GM12878 (cell line): ENCODE results near the gene ZDHHC19. TPM values are rescaled to one million over a fixed set of nuclear protein-coding genes. Genes with fewer than 3 reads are reported as not detected.

Experiments
- BACH1 ChIP-seq: fragments of 450-650 bp; IDR thresholded peaks from 2 replicates; pipeline ENCODE4 v1.6.1; 2017; ENCODE audit warnings: mild to moderate bottlenecking, borderline replicate concordance
- CREB1 ChIP-seq: IDR thresholded peaks from 2 replicates; pipeline ENCODE4 v1.6.1; 2012; ENCODE audit warnings: low read depth, mild to moderate bottlenecking, inconsistent platforms
- DPF2 ChIP-seq: fragments of 450-650 bp; IDR thresholded peaks from 2 replicates; pipeline ENCODE4 v1.6.1; 2017; ENCODE audit warnings: mild to moderate bottlenecking
- ETV6 ChIP-seq, 2 experiments: fragments of 450-650 bp in 1 of 2; IDR thresholded peaks in 1 of 2; conservative IDR thresholded peaks in 1 of 2; 2 replicates each; pipeline ENCODE4 v1.6.1; 2014; ENCODE audit warnings: antibody characterized with exemption in 1 of 2, borderline replicate concordance in 1 of 2, low read depth in 1 of 2, mild to moderate bottlenecking in 1 of 2, moderate library complexity in 1 of 2
- KAT2A ChIP-seq: conservative IDR thresholded peaks from 2 replicates; pipeline ENCODE4 v1.6.1; 2011; ENCODE audit warnings: low read depth, low read length; ENCODE audit not compliant: control insufficient read depth
- KLF5 ChIP-seq: fragments of 450-650 bp; IDR thresholded peaks from 2 replicates; pipeline ENCODE4 v1.6.1; 2014; ENCODE audit warnings: mild to moderate bottlenecking; ENCODE audit not compliant: partially characterized antibody
- SIX5 ChIP-seq: IDR thresholded peaks from 2 replicates; pipeline ENCODE4 v1.6.1; 2011; ENCODE audit warnings: mild to moderate bottlenecking, low read depth, low read length, moderate library complexity; ENCODE audit not compliant: severe bottlenecking
- TARDBP ChIP-seq: IDR thresholded peaks from 2 replicates; pipeline ENCODE4 v1.6.1; 2016; ENCODE audit warnings: borderline replicate concordance
- TBL1XR1 ChIP-seq: IDR thresholded peaks from 2 replicates; pipeline ENCODE4 v1.6.1; 2012; ENCODE audit warnings: low read depth, low read length, improper control_type of control experiment
- WRNIP1 ChIP-seq: IDR thresholded peaks from 2 replicates; pipeline ENCODE4 v1.6.1; 2011; ENCODE audit warnings: low read depth, low read length, improper control_type of control experiment, borderline replicate concordance
- YBX1 ChIP-seq: fragments of 450-650 bp; IDR thresholded peaks from 2 replicates; pipeline ENCODE4 v1.6.1; 2016; ENCODE audit warnings: antibody characterized with exemption
- ZNF384 ChIP-seq: IDR thresholded peaks from 2 replicates; pipeline ENCODE4 v1.6.1; 2012; ENCODE audit warnings: low read depth, mild to moderate bottlenecking, low read length, improper control_type of control experiment, borderline replicate concordance
- ZSCAN29 ChIP-seq: fragments of 450-650 bp; IDR thresholded peaks from 2 replicates; pipeline ENCODE4 v1.6.1; 2017; ENCODE audit warnings: mild to moderate bottlenecking, moderate library complexity
- polyA plus RNA-seq, 11 experiments: library from polyadenylated mRNA; depleted of rRNA in 4 of 11; unstranded in 6 of 11; stranded (reverse) in 5 of 11; fragments of >200 nt; fragmentation: Nextera tagmentation in 4 of 11; fragmentation: Illumina TruSeq in 1 of 11; extraction: Ambion mirVana in 4 of 11; extraction: Trizol in 1 of 11; gene quantifications; 1 replicate in 1 of 11; 2 replicates in 10 of 11; pipeline versions ENCODE4 v1.2.1 to v1.2.3, GENCODE V29; 2011 to 2016; ENCODE audit warnings: inconsistent platforms in 2 of 11, missing spikeins in 2 of 11, low read depth in 1 of 11
- total RNA-seq, 4 experiments: library from RNA; depleted of rRNA in 3 of 4; stranded (reverse); fragments of >200 nt in 3 of 4; fragmentation: Illumina TruSeq in 1 of 4; extraction: Trizol in 1 of 4; gene quantifications; 2 replicates each; pipeline versions ENCODE4 v1.2.1 to v1.2.3, GENCODE V29; 2013 to 2021
- TF ChIP-seq, protein P1 (sequence below): fragments of 450-650 bp; IDR thresholded peaks from 2 replicates; pipeline ENCODE4 v1.6.1; 2017; ENCODE audit warnings: mild to moderate bottlenecking, moderate library complexity

ZDHHC19 gene
- total and polyA plus RNA-seq, 10 of the 15 experiments (the other 5 are each of a cell fraction or from before 2014, with no cell fraction given), result 0.26 TPM; not detected in 9

DNA sequence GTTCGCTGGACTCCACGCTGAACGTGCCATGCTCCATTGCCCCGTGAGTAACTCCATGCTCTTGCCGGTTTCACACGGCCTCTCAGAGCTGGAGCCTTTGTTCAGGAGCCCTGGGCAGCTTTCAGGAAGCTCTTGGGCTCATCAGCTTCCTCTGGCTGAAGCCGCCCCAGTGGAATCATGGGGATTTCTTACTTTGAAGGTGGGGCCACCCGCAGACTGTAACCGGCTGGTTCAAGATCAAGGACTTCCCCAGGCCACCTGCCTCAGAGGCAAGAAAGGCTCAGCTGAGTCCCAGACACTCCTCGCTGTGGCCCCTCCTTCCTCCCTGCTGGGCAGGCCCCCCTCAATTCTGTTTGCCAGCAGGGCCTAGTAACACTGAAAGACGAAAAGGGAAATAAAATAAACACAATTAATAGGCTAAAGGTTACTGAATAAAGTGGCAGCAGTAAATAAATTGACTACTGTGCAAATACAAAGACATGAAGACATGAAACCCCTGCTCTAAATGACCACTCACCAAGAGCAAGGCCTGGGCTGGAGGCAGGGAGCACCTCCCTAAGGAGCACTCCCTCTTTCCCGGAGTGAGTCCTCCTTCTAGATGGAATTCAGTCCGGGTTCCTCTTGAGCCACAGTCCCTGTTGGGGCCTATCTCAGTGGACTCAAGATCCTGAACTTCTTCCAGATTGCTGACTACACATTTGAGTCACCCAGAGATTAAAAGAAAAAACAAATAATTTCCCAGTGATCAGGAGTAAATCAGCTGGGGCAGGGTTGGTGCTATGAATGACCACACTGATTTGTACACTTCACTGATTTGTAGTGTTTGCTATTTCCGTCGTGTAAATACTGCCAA lies 51.0 kb downstream of the ZDHHC19 start (continued):
- TF ChIP-seq, protein P1, sequence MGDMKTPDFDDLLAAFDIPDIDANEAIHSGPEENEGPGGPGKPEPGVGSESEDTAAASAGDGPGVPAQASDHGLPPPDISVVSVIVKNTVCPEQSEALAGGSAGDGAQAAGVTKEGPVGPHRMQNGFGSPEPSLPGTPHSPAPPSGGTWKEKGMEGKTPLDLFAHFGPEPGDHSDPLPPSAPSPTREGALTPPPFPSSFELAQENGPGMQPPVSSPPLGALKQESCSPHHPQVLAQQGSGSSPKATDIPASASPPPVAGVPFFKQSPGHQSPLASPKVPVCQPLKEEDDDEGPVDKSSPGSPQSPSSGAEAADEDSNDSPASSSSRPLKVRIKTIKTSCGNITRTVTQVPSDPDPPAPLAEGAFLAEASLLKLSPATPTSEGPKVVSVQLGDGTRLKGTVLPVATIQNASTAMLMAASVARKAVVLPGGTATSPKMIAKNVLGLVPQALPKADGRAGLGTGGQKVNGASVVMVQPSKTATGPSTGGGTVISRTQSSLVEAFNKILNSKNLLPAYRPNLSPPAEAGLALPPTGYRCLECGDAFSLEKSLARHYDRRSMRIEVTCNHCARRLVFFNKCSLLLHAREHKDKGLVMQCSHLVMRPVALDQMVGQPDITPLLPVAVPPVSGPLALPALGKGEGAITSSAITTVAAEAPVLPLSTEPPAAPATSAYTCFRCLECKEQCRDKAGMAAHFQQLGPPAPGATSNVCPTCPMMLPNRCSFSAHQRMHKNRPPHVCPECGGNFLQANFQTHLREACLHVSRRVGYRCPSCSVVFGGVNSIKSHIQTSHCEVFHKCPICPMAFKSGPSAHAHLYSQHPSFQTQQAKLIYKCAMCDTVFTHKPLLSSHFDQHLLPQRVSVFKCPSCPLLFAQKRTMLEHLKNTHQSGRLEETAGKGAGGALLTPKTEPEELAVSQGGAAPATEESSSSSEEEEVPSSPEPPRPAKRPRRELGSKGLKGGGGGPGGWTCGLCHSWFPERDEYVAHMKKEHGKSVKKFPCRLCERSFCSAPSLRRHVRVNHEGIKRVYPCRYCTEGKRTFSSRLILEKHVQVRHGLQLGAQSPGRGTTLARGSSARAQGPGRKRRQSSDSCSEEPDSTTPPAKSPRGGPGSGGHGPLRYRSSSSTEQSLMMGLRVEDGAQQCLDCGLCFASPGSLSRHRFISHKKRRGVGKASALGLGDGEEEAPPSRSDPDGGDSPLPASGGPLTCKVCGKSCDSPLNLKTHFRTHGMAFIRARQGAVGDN, result peak; percentile 85
- TF ChIP-seq TBL1XR1 (no peak), ZSCAN29 (no peak), YBX1 (no peak), DPF2 (0 out of 2 replicates have a peak, but pooled peaks have one; percentile 56), SIX5 (no peak), ETV6 (conservative IDR thresholded peaks at IDR 0.05 in 1 of 2, IDR thresholded peaks at IDR 0.05 in 1 of 2; ENCODE audit: borderline replicate concordance in 1 of 2, low read depth in 1 of 2) (no peak), KAT2A (no peak), BACH1 (peak; percentile 21; the same call in 1 of the 2 replicates), WRNIP1 (no peak), KLF5 (no peak), CREB1 (0 out of 2 replicates have a peak, but pooled peaks have one; percentile 13), TARDBP (no peak), ZNF384 (no peak)
- TF ChIP-seq, all 136 proteins: peak for 43
